ENCODE results near the gene PAX2.

- TF ChIP-seq POLR2A (IDR thresholded peaks at IDR 0.05) (no peak), CTCF (IDR thresholded peaks at IDR 0.05) (no peak)
Measured at GRCh38 chr10:100873827-100874326, 128.5 kb downstream of the PAX2 start.
